ENCODE results near the gene NUDT3.

- no peak for TF ChIP-seq POLR2A (IDR thresholded peaks at IDR 0.05; ENCODE audit: borderline replicate concordance, extremely low read depth, insufficient read depth, insufficient read length)
- no peak for TF ChIP-seq MAX (IDR thresholded peaks at IDR 0.05)
- TF ChIP-seq, protein P1, sequence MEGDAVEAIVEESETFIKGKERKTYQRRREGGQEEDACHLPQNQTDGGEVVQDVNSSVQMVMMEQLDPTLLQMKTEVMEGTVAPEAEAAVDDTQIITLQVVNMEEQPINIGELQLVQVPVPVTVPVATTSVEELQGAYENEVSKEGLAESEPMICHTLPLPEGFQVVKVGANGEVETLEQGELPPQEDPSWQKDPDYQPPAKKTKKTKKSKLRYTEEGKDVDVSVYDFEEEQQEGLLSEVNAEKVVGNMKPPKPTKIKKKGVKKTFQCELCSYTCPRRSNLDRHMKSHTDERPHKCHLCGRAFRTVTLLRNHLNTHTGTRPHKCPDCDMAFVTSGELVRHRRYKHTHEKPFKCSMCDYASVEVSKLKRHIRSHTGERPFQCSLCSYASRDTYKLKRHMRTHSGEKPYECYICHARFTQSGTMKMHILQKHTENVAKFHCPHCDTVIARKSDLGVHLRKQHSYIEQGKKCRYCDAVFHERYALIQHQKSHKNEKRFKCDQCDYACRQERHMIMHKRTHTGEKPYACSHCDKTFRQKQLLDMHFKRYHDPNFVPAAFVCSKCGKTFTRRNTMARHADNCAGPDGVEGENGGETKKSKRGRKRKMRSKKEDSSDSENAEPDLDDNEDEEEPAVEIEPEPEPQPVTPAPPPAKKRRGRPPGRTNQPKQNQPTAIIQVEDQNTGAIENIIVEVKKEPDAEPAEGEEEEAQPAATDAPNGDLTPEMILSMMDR (IDR thresholded peaks at IDR 0.05 in 2 of 3, conservative IDR thresholded peaks at IDR 0.05 in 1 of 3; ENCODE audit: borderline replicate concordance in 1 of 3, insufficient read depth in 1 of 3, low read depth in 2 of 3, low read length in 2 of 3): no peak
- TF ChIP-seq, protein P2, sequence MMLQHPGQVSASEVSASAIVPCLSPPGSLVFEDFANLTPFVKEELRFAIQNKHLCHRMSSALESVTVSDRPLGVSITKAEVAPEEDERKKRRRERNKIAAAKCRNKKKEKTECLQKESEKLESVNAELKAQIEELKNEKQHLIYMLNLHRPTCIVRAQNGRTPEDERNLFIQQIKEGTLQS (IDR thresholded peaks at IDR 0.05): no peak
- no peak for TF ChIP-seq POLR2AphosphoS5 (IDR thresholded peaks at IDR 0.05; ENCODE audit: low read depth, low read length)
- no peak for TF ChIP-seq RAD21 (IDR thresholded peaks at IDR 0.05; ENCODE audit: low read depth)
- TF ChIP-seq ZNF274 (IDR thresholded peaks at IDR 0.05; ENCODE audit: low read depth, low read length): no peak
- TF ChIP-seq JUND (IDR thresholded peaks at IDR 0.05): no peak
- TF ChIP-seq EZH2 (IDR thresholded peaks at IDR 0.05): no peak
- TF ChIP-seq CEBPB (IDR thresholded peaks at IDR 0.05; ENCODE audit: low read depth): no peak
- no peak for TF ChIP-seq SRF (IDR thresholded peaks at IDR 0.05; ENCODE audit: low read depth)
- TF ChIP-seq ZFX (IDR thresholded peaks at IDR 0.05): no peak
Measured at GRCh38 chr6:34359418-34360158, 32.9 kb downstream of the NUDT3 start.

Data from HCT116 (cell line).